Activated T-cell treated with anti-CD3 and anti-CD28 coated beads, Interleukin-2, amount 50 U/mL, for 48 hours (primary cell): ENCODE results near the gene SH3BP4.

Experiments used
- DNase-seq, 2 experiments: peaks; one replicate each; pipeline ENCODE4 v3.0.0-alpha.2; 2020

The SH3BP4 gene, protein sequence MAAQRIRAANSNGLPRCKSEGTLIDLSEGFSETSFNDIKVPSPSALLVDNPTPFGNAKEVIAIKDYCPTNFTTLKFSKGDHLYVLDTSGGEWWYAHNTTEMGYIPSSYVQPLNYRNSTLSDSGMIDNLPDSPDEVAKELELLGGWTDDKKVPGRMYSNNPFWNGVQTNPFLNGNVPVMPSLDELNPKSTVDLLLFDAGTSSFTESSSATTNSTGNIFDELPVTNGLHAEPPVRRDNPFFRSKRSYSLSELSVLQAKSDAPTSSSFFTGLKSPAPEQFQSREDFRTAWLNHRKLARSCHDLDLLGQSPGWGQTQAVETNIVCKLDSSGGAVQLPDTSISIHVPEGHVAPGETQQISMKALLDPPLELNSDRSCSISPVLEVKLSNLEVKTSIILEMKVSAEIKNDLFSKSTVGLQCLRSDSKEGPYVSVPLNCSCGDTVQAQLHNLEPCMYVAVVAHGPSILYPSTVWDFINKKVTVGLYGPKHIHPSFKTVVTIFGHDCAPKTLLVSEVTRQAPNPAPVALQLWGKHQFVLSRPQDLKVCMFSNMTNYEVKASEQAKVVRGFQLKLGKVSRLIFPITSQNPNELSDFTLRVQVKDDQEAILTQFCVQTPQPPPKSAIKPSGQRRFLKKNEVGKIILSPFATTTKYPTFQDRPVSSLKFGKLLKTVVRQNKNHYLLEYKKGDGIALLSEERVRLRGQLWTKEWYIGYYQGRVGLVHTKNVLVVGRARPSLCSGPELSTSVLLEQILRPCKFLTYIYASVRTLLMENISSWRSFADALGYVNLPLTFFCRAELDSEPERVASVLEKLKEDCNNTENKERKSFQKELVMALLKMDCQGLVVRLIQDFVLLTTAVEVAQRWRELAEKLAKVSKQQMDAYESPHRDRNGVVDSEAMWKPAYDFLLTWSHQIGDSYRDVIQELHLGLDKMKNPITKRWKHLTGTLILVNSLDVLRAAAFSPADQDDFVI

DNA sequence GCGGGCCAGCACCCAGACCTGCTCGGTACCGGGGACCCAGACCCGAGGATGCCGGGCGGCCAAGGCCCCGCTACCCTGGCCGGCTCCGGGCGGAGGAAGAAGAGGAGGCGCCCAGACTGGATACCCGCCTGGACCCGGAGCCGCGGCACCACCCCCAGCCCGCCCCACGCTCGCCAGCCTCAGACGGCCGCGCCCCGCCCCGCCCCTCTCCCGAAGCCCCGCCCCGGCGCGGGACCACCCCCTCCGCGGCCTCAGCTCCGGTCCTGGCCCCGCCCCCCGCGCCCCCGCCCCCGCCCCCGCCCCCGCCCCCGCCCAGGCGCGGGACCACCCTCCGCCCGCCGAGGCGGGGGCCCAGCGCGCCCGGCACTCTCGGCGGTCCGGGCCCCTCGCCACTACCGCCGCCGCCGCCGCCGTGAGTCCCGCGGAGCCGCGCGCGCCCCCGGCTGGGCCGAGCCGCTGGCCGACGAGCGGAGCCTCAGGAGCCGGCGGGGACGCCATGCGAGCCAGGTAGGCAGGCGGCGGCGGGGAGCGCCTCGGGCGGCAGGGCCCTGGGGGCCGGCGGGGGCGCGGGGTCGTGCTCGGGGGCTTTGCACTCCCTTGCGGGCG is at the start of gene SH3BP4:
Gene SH3BP4, plus strand, starts transcription at position 354 of the 606 bp plus-strand sequence. CDS start 82,986 bp downstream, outside the sequence.
- DNase-seq = peak; percentile 33 to 49

DNA sequence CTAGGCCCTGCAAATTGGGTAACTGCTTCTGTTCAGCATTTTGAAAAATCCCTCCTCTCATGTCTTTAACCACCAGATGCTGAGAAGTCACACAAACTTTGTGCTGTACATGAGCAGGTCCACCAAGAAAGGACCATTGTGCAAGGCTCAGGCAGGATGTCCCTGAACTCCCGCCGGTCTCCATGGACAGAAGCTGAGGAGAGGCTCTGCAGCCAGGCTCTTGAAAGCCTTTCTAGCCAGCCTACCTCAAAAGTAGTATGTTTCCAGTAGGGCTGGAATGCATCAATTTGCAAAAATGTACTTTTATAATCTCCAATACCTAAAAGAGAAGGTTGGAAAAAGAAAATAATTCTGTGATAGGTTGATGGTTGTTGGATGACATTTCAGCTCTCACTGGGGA is 47.0 kb upstream of the SH3BP4 start:
- no peak for DNase-seq

DNA sequence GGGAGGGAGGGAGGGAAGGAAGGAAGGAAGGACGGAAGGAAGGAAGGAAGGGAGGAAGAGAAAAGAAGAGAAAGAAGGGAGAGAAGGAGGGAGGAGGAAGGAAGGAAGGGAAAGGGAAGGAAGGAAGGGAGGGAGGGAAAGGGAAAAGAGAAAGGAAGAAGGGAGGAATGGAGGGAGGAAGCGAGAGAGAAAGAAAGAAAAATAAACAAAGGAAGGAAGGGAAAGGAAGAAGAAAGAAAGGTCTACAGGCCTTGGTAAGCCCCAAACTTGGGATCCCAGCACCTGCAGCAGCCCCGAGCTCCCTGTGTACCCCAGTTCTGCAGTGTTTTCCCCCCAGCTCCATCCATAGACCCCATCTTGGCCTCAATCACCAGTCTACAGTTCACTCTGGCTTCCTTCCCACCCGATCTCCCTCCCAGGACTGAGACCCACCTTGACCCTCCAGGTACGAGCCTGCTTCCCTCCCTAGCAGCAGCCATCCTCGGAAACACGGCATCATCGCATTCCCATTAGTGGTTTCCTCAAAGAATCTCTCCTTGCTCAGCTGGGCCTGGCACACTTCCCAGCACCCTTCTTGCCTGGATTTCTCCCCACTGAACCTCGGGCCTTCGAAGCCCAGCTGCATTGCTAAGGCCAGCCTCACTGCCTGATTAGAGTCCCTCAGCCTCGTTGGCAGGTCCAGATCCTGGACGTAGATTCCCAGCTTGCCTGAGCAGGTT is 46.1 kb upstream of the SH3BP4 start:
- DNase-seq = no peak

DNA sequence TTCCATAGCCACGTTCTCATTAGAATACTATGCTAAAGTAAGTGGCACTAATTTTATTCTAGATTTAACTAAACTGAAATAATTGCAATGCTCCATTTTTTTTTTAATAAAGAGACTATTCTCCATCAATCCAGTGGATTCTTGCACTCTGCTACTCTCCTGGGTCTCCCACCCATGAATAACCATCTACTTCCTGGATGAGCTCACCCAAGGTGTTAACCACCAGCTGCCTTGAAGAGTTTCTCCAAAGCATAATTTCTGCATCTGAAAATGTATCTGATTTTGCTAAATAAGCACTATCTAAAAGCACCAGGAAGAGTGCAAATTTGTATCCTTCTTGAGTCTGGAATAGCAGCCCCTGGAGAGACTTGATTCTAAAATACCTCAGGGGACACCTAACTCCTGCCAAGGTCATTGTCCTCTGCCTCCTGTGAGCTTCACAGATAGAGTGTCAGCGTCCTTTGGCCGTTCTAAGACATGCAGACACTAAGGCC is 41.6 kb upstream of the SH3BP4 start:
- DNase-seq = no peak

DNA sequence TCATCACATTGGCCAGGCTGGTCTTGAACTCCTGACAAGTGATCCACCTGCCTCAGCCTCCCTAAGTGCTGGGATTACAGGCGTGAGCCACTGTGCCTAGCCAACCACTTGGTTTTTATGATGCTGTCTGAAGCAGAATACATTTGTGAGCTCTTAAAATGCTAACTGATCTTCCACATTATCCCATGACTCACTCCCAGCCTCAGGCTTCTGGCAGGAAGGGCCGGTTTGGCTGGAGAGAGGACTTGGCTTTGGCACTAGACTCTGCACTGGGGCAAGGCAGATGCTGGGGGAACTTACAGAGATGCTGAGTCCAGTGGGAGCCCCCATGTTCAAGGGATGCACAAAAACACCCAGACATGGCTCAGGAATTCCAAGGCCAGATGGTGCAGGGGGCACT is 40.5 kb upstream of the SH3BP4 start:
- no peak for DNase-seq

DNA sequence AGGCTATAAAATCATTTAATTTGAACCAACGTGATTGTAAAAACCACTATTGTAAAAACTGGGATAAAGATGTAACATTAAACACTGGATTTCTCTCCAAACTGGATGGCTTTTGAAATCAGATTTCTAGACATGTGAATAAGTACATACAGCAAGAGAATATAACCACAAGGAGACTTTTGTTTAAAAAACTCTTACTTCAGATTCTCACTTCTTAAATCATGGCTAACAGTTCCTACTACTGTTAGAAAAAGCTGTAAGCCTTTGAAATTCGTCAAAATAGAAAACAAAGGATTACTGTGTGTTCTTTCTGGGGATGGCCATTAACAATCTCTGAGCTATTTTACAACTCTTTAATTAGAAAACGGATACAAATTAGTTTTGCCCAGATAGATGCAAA is 39.4 kb upstream of the SH3BP4 start:
- DNase-seq = no peak

DNA sequence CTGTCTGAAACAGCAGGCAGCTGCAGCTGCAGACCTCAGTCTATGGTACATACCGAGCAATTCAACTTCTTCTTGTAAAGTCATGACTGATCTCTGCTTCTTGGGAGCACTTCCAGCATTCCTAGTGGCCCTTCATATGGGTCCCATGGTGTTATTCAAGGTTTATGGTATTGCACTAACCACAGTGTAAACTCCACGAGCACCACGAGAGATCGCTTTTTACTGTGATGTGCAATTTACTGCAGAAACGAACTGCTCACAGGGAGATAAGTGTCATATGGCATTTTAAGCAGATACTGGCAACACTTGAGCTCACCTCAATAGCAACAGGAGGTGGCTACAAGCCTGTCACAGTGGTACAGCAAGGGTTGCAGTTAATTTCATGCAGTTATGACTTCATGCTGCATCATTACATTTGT is 38.6 kb upstream of the SH3BP4 start:
- no peak for DNase-seq

DNA sequence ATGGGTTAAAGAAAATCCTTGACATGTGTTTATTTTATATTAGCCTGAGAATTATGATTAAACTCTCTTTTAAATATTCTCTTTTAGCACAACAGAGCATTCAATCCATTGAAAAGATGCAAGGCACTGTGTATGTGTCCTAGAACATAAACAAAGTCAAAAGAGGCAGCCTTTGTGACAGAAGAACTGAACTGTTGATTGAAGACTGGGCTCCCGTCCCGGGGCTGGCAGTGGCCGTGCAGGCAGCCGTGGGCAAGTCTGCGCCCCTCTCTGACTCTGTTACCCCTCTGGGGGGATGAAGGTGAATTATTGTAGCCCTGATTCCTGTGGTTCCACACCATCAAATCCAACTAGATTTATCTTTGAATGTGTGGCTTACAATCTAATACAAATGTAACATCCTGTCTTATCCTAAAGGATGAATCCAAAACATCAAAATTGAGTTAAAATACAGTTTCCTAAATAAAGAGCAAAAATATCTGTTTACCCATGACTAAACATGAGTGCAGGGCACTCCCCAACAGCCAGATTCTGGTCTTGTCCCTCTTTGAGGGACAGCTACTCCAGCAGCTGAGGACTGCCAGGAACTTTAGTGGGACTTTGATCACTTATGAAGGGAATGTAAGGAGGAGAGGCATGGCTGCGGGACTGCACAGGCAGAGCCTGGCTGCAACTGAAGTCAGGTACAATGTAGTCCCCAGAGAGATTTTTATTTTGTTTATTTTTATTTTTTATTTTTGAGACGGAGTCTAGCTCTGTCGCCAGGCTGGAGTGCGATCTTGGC is 37.3 kb upstream of the SH3BP4 start:
- no peak for DNase-seq

DNA sequence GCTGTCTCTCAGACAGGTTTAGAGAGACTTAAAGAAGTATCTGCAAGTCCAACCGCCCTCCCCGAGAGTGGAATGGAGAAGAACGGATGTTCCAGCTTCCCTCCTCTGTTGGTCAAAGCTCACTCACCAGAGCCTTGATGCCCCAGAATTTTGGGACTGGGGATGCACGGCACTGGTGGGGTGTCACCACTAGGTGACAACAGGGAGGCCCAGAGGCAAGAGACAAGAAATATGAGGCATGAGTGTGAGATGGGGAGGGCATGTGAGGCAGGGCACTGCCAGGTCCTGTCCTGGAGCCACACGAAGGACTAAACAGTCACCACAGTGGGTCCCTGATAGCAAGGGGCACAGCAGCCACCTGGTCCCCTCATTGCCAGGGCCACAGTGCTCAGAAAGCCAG is 35.1 kb upstream of the SH3BP4 start:
- no peak for DNase-seq

DNA sequence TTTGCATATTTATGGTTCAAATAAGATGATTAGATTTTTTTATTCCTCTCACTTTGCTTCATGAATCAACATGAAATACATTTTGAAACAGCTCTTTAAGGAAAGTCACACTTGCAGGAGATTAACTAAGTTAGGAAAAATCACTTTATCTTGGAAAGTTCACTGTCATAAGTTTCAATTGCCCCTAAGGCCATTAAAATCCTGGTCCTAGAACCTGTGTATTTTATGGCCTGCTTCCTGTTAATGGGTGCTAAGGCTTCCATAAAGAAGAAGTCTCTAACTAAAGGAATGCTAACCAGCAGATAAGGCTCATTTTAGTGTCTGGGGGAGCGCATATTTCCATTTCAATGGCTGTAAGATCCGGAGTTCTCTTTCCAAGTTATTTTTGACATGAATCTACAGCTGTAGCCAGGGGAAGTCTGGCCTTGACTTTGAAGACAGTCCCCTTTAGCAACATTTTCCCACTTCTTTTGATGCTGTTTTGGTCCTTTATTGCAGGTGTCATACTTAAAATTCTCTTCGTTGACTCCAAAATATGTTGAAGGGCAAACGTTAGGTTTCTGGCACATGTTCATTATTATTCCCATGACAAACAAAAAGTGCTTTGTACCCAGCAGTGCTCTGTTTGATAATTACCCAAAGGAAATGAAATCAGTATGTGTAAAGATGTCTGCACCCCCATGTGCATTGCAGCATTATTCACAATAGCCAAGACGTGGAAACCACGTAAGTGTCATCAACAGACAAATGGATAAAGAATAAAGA is 34.4 kb upstream of the SH3BP4 start:
- no peak for DNase-seq

DNA sequence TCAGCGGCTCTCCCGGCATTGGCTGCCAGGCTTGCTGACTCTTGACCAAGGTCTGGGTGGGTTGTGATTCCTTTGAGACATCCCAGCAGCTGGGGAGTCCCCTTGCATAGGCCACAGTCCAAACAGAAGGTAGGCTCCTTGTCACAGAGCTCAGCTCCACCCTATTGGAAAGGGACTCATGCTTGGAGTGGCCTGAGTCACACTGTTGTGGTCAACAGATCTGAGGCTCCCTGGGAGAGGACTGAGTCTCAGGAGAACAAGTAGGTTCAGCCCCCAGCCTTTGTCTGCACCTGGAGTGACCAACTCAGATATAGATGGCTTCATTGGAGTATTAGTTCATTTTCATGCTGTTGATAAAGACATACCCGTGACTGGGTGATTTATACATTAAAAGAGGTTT is 32.1 kb upstream of the SH3BP4 start:
- no peak for DNase-seq

DNA sequence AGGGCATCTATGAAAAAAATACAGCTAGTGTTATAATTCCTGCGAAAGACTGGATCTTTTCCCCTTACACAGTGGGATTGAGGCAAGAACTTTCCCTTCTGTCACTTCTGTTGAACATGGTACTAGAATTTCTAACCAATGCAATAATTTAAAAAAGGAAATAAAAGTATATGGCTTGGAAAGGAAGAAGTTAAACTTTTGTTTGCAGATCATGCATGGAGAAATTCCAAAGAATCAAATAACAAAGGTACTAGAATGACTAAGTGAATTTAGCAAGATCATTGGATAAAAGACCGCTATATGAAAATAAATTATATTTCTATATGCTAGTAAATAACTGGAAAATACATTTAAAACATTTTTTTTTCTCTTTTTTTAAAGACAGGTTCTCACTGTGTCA is 31.0 kb upstream of the SH3BP4 start:
- no peak for DNase-seq

DNA sequence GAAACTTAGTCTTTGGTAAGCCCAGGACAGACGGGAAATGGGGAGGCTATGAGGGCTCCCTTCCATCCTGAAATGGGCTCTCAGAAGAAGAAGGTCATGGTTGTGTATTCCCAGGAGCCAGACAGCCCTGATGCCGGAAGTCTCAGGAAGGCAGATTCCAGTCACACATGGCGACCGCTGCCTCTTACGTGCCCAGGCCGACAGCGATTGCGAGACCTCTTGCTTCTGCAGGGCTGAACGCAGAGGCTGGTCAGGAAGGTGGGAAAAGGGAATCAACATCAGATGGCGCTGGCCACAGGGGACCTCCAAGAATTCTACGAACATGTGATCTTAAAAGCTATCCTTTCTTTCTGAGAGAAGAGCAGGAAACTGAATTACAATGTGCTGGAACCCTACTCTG is 22.8 kb upstream of the SH3BP4 start:
- DNase-seq = no peak

DNA sequence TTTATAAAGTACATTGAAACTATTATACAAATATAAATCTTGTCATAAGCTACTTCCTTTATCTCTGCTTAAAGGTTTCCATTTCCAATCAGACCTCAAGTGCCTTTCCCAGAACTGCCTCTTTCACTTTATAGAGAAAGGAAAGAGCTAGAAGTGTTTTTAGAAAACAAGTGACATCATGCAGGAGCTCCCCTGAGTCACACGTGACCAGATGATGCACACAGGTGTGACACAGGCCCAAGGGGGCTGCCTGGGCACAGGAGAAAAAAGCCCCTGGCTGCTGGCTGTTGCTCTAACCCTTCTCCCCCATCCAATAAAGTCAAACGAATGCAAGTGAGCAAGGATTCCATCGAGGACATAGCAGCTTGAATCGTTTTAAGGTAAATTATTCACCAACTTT is 21.4 kb upstream of the SH3BP4 start:
- DNase-seq = no peak

DNA sequence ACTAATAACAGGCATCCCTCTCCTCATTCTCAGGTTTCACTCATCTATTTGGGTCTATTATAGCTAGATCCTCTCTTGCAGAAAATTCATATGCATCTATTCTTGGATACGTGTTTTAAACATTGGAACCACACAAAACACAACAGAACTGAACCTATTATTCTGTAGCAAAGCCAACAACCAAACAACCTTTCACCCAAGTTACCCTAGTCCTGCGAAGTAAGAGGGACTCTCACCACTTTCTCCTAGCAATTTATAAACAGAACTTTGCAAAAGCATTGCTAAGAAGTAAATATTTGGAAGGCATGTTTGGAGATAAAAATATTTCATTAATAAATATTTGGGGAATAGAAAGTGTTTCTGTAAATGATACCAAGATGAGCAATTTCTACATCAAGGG is 20.4 kb upstream of the SH3BP4 start:
- no peak for DNase-seq

DNA sequence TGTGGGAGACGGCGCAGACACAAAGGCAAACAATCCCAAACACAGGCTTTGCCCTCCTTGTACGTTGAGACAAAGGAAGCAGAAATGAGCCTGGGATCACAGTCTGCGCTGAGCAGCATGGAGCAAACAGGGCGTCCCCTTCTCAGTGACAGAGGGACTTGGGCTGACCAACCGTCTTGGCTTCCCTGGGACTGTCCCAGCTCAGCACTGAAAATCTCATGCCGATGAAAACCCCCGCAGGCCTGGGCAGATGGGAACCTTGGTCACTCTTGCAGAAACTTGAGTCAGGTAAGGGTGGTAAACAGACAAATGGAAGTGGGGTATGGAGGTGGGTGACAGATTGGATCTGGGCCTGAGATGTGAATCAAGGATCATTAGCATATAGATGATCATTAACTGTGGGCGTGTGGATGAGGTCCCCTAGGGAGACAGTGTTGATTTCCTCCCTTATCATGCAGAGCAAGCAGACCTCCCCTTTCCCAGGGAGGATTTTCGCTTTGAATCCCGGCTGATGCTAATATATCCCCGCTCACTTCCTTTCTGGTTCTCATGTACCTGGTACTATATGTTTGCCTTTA is 19.1 kb upstream of the SH3BP4 start:
- DNase-seq = no peak

DNA sequence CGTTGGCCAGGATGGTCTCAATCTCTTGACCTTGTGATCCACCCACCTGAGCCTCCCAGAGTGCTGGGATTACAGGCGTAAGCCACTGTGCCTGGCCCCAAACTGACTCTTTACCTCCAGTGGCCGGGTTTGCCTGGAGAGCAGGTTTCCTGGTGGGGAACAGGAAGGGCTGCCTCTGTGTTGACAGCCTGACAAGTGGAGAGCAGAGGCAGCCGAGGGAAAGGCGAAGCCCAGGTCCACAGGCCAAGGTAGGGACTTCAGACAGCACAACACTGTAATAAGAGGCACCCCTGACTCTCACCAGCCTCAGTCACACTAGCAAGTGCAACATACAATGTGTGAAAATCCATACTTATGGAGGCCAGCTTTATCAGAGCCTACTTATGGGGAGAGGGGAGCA is 16.5 kb upstream of the SH3BP4 start:
- DNase-seq = no peak

DNA sequence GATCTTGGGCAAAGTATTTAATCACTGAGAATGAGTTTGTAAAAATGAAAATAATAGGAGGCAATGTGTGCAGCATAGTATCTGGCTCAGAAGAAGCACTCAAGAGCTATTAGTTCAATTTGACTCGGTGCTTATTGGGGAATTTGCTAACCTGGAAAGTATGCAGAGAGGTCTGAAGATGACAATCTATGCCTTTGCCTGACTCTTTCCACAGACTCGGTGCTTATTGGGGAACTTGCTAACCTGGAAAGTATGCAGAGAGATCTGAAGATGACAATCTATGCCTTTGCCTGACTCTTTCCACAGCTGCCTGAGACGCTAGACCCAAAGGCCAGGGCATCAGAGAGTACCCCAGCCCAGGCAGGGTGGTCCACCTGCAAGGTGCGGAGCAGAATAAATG is 12.2 kb upstream of the SH3BP4 start:
- DNase-seq = no peak

DNA sequence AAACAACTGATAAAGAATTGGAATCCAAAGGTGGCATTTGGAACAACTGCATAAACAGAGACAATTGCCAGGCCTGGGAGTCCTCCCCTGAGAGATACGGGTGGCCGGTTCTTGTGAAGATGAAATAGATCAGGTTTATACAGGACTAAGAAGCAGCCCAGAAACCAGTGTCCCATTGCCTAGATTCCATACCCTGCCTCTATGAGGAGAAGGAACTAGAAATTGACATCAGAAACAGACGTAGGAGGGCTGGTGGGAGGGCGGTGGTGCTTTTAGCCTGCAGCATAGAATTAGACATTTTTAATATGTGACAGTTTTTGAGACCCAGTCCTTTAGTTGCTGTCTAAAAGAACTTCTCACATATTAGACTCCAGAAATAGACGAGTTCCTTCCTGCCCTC is 11.8 kb upstream of the SH3BP4 start:
- DNase-seq = no peak

DNA sequence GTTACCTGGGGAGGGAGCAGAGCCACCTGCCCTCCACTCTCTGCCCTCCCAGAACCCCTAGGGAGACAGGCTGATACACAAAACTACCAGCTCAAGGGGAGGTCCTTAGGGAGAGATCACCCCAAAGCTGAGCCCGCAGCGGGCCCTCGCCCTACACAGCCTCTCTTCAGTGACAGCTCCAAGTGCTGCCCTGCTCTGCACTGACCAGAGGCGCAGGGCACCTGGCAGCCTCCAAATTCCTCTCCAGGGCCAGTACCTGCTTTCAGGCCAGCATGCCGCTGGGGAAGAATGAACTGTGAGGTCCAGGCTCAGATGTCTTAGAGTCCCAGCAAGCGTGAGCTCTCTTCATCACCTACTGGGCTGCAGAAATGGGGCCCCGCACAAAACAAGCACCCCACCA is 11.3 kb upstream of the SH3BP4 start:
- DNase-seq = no peak
